Measurements from ENCODE around the gene RCE1.

Gene RCE1

DNA sequence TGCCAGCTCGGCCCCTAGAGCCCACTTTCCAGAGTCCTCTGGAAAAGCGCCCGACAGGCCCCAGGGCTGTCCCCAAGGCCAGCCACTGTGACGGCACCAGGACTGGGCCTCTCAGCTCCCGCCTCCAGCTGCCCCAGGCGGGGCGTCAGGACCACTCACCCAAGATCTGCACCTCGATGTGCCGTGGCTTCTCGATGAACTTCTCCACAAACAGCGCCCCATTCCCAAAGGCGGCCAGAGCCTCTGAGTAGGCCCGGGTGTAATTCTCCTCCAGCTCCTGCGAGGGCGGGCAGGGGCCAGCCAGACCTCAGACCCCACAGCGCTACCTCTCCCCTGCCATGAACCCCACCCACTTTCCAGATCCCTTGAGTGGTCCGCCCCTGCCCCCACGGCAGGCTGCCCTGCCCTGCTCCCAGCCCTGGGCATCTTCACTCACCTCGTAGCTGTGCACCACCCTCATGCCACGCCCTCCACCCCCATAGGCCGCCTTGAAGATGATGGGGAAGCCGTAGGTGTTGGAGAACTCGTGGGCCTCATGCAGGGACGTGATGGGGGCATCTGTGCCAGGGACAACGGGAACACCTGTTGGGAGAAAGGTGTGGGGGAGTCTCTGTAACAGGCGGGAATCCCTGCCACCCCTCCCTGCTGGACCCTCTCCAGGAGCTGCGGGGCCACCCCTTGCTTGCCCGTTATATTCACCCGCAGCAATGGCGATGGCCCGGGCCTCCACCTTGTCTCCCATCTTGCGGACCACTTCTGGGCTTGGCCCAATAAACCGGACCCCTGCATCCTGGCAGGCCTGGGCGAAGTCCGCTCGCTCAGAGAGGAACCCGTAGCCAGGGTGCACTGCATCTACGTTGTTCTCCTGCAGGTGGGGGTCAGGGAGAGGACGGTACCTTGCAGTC lies 27.6 kb downstream of the RCE1 start:
- DNase-seq, result no peak

DNA sequence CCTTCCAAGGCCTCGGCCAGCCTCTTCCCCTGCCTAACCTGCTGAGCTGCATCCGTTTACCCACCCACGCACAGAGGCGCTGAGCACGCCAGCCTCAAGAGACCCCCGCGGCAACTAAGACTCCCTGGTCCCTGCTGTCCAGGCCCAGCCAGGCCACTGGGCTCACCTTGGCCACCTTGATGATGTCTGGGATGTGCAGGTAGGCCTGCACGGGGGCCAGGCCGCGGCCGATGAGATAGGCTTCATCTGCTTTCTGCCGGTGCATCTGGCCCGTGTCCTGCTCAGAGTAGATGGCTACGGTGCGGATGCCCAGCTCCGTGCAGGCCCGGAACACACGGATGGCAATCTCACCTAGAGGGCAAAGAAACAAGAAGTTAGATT lies 28.3 kb downstream of the RCE1 start:
- DNase-seq, result no peak

DNA sequence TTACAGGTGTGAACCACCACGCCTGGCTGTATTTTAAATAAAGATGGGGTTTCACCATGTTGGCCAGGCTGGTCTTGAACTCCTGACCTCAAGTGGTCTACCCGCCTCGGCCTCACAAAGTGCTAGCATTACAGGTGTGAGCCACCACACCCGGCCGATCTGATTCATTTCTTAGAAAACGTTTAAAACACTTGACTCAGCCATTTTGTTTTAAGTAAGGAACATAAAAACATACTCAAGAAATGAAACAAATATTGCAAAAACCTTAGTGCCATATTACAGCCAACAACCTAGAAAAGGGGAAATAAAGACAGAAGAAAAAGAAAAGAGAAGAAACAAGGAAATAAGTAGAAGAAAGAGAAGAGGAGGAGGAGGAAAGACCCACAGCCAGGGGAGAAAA lies 31.0 kb downstream of the RCE1 start:
- DNase-seq, result no peak

DNA sequence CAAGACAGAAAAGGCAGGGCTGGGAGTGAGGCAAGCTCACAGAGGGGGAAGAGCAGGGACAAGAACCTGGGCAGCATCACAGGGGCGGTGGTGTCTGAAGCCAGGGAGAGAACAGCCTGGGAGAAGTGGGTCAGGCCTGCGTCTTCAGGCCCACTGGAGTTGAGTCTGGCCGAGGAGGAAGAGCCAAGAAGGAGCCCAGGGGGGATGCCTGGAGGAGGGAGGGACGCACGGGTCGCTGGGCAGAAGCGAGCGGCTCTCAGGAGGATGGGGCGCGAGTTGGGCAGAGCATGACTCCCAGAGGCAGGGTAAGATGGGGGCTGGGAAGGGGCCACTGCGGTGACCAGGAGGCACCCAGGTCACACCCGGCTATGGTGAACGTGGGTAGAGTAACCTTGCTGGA lies 32.1 kb downstream of the RCE1 start:
- DNase-seq, result no peak

DNA sequence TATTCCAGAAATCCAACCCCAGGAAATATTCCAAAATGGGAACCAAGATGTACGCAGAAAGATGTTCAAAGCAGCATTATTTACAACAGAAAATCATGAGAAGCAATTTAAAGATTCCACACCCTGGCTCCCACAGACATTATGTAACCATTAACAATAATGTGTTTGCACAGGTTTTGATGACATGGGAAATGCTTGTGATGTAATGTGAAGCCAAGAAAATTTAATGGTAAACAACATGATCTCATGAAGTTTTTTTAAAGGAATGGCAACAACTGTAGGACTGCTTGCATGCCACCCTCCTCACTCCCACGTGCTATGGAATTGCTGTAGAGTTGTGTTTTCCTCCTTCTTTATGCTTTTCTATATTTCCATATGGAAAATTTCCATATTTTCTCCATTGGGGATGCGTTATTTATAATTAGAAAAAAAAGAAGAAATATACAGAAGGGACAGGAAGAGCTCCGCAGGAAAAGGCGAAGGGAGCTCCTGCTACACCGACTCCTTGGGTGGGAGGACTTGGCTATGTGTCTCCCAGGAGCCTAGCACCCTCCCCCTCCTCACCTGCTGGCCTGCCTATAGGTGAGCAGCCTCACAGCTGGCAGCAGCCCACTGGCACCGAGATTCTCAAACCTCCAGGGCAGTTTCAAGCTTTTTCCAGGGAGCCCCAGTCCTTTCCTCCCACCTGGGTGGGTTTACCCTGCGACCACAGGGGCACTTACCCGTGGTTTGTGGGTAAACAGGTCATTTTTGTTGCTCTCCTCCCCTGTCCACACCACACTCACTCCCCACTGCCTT lies 34.5 kb downstream of the RCE1 start:
- DNase-seq, result no peak

DNA sequence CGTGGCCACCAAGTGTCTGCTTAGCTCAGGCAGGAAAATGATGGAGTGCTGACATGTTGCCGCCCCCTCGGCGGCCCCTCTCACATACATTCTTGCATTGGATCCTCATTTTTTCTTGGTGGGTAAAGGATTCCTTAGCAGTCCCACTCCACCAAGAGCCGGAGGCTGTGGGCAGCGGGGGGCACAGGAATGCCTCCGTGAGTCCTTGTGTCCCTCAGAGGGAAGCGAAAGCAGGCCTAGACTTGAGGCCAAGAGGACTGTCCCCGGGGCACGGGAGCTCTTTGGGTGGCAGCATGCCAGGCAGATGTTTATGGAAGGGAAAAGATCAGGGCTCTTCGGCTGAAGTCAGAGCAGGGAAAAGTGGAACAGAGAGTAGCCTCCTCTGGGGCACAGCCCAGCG lies 35.2 kb downstream of the RCE1 start:
- DNase-seq, result no peak

DNA sequence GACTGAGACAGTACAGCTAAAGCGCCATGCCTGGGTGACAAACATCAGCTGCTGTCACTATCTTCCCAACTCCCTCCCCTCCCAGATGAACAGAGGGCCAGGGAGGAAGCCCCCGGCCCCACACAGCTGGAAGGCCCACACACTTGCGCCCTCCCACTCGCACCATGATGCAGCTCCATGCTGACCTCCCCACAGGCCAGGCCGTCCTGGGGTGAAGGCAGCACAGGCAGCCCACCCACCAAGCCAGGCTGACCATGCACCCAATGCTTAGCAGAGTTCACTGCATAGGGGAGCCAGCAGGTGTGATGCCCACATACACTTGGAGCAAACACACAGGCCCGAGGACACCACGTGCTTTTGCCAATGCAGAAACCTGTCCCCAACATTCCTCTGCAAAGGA lies 35.8 kb downstream of the RCE1 start:
- DNase-seq, result no peak

DNA sequence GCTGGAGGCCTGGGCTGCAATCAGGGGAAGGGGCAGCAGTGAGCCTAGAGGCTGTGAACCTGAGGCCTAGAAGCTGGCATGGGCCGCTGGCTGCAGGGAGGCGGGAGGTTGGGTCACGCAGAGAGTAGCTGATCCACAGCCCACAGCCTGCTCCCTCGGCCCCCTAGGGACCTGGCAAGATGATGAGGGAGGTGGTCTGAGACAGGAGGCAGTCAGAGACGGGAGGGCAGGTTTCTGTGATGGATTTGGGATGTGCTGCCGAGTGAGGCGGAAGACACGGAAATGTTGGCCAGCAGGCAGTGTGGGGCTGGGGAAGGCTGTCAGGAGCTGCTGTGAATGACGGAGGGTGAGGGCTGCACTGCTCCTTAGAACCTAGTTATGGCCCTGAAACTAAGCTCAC lies 36.3 kb downstream of the RCE1 start:
- DNase-seq, result no peak

DNA sequence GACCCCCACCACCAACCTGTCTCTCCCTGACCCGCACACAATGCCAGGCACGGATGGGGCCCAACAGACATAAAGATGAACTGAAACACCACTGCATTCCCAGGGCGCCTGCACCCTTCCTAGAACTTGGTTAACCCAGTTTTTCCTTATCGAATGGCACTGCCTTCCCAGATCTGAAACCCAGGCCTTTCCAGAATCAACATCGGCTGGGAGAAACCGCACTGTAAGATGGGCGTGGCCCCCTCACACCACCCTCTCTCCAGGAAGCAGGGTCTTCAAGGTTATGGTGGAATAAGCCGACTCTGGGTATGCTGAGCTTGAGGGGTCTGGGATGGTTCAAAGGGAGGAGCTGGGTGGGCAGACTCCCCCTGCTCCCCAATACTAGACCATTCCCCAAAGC lies 36.8 kb downstream of the RCE1 start:
- DNase-seq, result no peak

DNA sequence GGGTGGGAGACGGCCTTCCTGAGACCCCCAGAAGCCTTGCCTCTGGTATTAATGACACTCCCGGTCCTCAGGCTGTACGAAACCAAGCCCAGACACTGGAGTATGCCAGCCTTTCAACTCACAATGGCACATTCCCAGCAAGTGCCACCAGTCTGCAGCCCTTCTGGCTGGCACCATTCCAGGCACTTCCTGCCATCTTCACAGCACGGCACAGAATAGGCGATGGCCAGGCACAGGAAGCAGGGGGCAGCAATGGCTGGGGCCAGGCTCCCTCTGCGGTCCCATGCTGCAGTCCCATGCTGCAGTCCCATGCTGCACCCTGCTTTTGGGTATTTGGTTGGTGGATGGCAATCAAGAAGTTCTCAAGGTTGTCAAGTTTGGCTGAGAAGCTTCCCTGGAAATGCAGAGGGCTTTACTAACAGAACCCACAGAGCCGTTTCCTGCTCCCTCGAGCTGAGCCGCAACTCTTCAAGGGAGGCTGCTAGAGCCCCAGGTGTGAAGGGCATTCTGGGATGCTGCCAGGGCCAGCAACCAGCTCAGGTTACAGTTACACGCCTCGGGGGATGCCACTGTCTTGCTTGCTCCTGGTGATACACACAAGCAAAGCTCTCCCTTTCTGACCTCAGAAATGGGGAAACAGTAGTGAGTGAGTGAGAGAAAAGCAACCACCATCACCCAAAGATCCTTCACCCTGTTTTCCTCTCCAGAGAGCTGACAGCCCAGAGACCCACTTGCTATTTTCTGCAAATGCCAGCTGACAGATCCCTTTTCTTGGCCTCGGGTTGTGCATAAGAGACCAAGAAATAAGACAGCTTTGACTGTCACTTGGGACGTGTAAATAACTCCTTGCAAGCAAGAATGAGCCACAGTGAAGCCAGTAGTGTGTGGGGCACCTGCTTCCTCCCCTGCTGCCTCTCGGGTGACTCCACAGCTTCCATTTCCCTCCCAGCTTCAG lies 37.5 kb downstream of the RCE1 start:
- DNase-seq, result peak; percentile 29 to 49

DNA sequence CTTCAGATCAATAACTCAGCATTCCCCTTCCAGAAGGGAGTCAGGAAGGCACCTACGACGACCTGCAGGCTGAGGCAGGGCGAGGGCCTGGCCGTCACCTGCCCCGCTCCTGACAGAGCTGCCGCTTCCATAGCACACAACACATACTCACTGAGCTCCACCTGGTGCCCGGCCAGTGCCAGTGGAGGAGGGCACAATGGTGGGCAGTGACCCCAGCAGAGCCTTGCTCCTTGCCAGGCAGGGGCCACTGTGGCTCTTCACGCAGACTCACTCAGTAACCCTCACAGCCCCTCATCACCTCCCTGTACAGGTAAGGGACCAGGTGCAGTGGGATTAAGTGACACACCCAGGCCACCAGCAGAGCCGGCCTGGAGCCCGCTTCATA lies 38.2 kb downstream of the RCE1 start:
- DNase-seq, result no peak

DNA sequence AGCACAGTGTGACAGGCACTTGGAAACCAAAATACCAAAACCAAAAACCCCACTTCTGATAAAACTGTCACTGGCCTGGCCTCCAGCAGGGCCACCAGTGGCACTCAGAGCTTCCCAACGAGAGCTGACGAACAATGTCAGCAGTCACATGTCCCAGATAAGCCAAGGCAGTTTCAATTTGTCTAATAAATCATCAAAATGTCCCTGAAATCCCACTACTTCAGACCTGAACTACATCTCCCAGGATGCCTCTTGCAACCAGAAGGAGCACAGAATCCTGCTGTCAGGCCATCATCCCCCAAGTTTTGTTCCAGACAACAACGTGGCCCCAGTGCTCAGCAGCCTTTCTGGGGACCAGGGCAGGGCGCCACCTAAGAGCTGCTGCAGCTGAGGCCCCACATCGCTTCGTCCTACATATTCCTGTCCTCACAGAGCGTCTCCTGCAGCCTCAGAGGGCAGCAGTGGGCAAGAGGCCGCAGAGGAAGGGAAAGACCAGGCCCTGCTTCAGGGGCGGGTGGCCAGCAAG lies 38.7 kb downstream of the RCE1 start:
- DNase-seq, result peak in 1 of 2 donors; percentile 52

DNA sequence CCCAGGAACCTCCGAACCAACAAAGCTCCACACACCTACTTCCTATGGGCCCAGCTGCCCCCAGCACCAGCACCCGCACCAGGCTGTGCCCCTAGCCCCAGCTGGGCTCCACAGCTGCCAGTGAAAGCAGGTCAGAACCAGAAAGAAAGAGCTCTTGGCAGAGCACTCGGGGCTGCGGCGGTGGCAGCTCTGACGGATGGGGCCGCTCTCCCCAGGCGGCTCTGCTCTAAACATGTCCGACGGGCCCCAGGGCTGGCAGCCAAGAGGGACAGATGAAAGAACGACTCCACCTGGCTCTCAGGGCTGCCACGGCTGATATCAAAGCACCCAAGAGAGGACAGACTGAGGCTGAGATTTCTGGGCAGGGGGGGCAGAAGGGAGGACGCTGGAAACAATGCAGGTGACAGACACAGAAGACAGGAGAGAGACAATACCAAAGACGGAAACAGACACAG lies 39.3 kb downstream of the RCE1 start:
- DNase-seq, result peak in 1 of 2 donors; percentile 53

DNA sequence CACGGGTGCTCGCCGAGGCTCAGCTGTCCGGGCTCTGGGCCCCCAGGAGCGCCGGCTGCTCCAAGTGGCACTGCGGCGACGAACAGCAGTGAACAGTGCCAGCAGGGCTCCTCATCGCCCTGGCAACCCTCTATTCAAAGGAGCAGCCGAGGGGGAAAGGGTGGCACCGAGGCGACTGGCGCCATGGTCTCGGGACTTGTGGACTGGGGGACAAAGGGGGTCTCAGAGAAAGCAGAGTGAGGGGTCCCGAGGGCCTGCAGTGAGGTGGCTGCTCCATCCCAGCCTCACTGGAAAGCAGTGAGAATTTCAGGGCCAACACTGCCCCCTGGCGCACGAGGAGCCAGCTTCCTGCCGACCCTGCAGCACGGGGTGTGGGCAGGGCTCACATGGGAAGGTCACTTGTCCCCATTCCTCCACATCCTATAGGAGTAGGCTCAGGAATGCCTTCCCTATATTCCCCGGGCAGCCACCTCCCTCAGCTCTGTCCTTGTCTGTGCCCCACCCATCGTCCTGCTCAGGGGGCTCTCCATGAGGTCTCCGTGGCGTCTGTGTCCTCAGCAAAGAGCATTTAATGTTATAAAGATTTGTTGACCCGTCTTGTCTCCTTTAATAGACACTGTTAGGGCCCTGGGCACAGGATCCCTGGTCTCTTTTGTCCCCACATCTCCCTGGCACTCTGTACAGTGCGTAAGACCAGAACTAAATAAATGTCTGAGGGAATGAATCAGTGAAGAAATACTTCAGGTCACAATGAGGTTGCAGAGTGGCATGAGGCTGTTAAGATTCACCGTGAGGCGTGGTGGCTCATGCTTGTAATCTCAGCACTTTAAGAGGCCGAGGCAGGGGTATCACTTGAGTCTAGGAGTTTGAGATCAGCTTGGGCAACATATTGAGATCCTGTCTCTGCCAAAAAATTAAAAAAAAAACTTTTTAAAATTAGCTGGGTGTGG lies 40.0 kb downstream of the RCE1 start:
- peak; percentile 59 to 80 for DNase-seq

DNA sequence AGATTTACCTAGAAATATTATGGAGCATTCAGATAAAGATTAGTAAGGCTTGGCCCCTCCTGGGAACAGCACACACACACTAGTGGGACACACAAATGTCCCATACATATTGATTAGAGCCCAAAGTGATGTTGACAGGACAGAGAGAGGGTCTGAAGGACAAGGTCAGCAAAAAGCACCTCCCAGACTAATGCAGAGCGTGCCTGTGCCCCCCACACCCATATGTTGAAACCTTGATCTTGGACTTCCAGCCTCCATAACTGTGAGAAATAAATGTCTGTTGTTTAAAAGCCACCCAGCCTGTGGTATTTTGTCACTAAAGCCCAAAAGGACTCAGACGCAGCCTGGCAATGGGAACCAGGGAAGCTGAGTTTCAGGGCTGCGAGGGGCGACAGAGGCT lies 41.2 kb downstream of the RCE1 start:
- no peak for DNase-seq

DNA sequence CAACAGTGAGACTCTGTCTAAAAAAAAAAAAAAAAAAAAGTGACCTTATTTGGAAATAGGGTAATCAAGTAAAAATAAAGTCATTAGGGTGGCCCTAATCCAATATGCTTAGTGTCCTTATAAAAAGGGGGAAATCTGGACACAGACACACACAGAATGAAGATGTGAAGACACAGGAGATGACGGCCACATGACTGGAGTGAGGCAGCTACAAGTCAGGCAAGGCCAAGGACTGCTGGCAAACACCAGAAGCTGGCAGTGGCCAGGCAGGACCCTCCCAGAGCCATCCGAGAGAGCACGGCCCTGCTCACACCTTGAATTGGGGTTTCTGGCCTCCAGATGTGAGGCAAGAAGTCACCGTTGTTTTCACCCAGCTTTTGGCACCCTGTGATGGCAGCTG lies 42.2 kb downstream of the RCE1 start:
- DNase-seq, result no peak

DNA sequence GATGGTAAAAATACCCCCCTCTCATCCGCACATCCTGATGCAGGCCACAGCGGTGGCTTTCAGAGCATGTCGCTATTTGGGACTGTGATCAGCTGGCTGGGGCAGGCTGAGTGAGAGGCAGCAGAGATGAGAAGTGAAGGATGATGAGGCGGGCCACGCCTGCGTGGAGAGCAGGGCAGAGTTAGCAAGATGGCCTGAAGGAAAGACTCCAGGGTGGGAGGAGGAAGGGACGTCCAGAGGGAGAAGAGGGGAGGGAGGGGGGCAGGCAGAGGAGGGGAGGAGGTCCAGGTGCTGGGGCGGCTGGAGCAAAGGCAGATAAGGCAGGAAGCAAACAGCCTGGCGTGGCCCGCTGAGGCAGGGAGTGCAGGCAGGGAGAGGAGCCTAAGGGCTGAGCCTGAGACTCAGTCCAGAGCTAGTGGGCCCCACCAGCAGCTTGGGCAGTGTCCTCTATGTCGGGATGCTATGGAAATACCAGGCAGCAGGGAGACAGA lies 42.8 kb downstream of the RCE1 start:
- DNase-seq, result no peak

DNA sequence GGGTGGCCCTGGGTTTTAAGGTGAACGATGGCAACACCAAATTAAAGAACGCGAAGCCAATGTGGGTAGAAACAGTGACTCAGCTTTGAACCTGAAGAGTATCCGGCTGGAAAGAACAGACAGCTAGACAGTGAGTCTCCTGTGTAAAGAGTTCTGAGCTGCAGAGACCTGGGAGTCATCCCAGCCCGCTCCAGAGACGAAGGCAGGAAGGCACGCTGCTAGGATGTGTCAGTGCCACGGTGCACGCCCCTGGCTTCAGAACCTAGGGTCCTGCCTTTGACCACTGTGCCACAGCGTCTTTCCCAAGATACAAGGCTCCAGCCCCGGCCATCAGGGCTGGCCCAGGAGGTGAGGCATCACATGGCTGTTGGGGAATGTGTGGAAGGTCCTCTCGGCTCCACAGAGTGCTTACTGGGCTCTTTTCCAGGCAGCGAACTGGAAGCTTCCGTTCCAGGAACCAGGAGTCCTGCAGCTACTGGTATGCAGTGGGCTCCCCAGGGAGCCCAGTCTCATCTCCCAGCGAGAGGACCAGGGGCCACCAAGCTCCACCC lies 43.5 kb downstream of the RCE1 start:
- DNase-seq, result no peak

DNA sequence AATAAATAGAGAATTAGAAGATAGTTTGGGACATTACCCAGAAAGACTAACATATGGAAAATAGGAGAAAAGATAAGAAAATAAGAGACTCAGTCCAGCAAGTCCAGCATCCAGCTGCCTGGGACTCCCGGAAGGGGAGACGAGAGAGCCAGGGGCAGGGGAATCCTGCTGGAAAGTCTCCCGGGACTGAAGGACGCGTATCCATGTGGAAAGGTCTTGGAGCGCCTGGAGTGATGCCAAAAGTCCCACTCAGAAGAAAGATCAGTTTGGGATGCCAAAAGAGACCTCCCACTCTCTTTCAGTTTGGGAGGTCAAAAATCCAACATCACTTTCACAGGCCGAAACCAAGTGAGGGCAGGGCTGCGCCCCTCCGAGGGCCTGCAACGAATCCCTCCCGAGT lies 44.3 kb downstream of the RCE1 start:
- DNase-seq, result no peak

DNA sequence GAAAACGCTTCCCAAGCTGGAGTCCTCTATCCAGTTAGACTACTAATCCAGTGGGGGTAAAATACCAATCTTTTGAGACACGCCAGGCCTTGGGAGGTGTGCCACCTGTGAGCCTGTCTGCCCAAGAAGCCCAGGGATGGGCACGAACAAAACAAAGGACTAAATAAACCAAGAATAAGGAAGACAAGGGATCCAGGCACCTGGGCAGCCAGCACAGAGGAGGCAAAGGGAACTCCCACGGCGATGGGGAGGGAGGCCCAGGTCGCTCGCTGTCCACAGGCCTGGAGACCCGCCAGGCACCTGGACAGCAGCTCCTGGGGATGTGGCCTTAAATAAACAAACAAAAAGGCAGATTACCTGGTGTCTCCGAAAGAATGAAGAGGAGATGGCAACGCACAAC lies 45.0 kb downstream of the RCE1 start:
- no peak for DNase-seq

DNA sequence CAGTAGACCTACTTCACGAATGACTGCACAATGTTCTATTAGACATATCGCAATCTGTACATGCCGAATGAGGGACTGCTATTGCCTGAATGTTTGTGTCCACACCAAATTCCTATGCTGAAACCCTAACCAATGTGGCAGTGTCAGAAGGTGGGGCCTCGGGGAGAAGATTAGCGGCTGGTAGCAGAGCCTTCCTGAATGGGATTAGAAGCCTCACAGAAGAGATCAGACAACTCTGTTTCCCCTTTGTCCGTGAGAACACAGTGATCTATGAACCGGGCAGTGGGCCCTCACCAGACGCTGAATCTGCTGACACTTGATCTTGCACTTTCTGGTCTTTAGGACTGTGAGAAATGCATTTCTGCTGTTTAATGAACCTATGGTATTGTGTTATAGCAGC lies 46.7 kb downstream of the RCE1 start:
- no peak for DNase-seq
